Esophagus muscularis mucosa (tissue), 4 donors: ENCODE data around the gene NAA50. TPM values are rescaled to one million over a fixed set of nuclear protein-coding genes. Genes with fewer than 3 reads are reported as not detected.

Experiments used
- DNase-seq: peaks from one replicate; pipeline ENCODE4 v3.0.0-alpha.2; 2017; ENCODE audit errors: extremely low spot score
- H3K27ac ChIP-seq, 4 donors: fragments of 200-600 bp; sonication (generic); replicated peaks in 1 of 4; 1 replicate in 3 of 4; 2 replicates in 1 of 4; pipeline ENCODE4 v1.5.1; 2016 to 2019; ENCODE audit warnings: mild to moderate bottlenecking in 1 of 4
- H3K27me3 ChIP-seq, 4 donors: fragments of 200-600 bp; sonication (generic); one replicate each; pipeline versions ENCODE4 v1.5.1 to v1.6.0; 2016 to 2019
- H3K36me3 ChIP-seq, 4 donors: fragments of 200-600 bp; sonication (generic); one replicate each; pipeline ENCODE4 v1.5.1; 2016 to 2019
- H3K4me1 ChIP-seq, 4 donors: fragments of 200-600 bp; sonication (generic); one replicate each; pipeline ENCODE4 v1.5.1; 2016 to 2019
- H3K4me3 ChIP-seq, 4 donors: fragments of 200-600 bp; sonication (generic); 1 replicate in 2 of 4; 2 replicates in 2 of 4; pipeline ENCODE4 v1.5.1; 2016 to 2019; ENCODE audit warnings: mild to moderate bottlenecking in 4 of 4, moderate library complexity in 1 of 4
- H3K9me3 ChIP-seq, 4 donors: fragments of 200-600 bp; sonication (generic); 1 replicate in 3 of 4; 2 replicates in 1 of 4; pipeline ENCODE4 v1.5.1; 2016 to 2019
- CTCF ChIP-seq, 3 experiments: fragments of 200-600 bp in 2 of 3; fragments of 450-650 bp in 1 of 3; sonication (generic) in 2 of 3; IDR thresholded peaks; one replicate each; pipeline ENCODE4 v1.5.1; 2017 to 2019; ENCODE audit warnings: antibody characterized with exemption in 3 of 3, mild to moderate bottlenecking in 2 of 3, moderate library complexity in 1 of 3
- EP300 ChIP-seq: sonication (generic); formaldehyde crosslinking; IDR thresholded peaks from one replicate; pipeline ENCODE4 v1.6.1; 2017; ENCODE audit warnings: antibody characterized with exemption
- POLR2A ChIP-seq: fragments of 450-650 bp; IDR thresholded peaks from one replicate; pipeline ENCODE4 v1.6.1; 2017; ENCODE audit warnings: antibody characterized with exemption, moderate library complexity, mild to moderate bottlenecking, low read depth
- POLR2AphosphoS5 ChIP-seq, 2 donors: sonication (generic); formaldehyde crosslinking; IDR thresholded peaks; one replicate each; pipeline ENCODE4 v1.6.1; 2017; ENCODE audit warnings: antibody characterized with exemption in 2 of 2
- WGBS: methylation state at CpG from one replicate; pipeline ENCODE4 v1.1.5; 2018; 5-methylcytosine and 5-hydroxymethylcytosine counted together
- intact Hi-C: fragments of 100-400 bp; cut with DNase I; formaldehyde crosslinking; loops from one replicate; pipeline ENCODE4 v1.15.1; 2023
- total RNA-seq, 4 donors: library from RNA; depleted of rRNA; stranded (reverse); fragments of >200 nt; gene quantifications; one replicate each; pipeline versions ENCODE4 v1.1.0 to v1.2.1, GENCODE V29; 2016

NAA50 gene
- total RNA-seq, 4 donors from 2014 or later: 98.0 to 153 (median 119) TPM

- Histone ChIP-seq H3K27me3 (no peaks in the 10 kb centered on the region), H3K27ac (peak overlapping the region in 1 of 4 donors; percentile 5), H3K36me3 (peaks cover 17 to 42% (median 25%) of the 10 kb centered on the region in 4 donors), H3K4me3 (no peak overlapping the region), H3K4me1 (peaks cover 6 to 13% (median 10%) of the 10 kb centered on the region in 4 donors), H3K9me3 (no peaks in the 10 kb centered on the region)
- DNase-seq: no peak
- WGBS: 57% methylated on average over 4 of the region's 4 CpGs
- TF ChIP-seq POLR2A (no peak), EP300 (no peak), POLR2AphosphoS5 (IDR thresholded peaks at IDR 0.05) (no peak), CTCF (IDR thresholded peaks at IDR 0.05) (no peak)
- intact Hi-C loops: no loop called here
Observed at GRCh38 chr3:113783980-113784379, 37.9 kb upstream of the NAA50 start.

- intact Hi-C loops: no loop called here
- H3K27me3 ChIP-seq: no peaks in the 10 kb centered on the region
- TF ChIP-seq POLR2AphosphoS5 (IDR thresholded peaks at IDR 0.05): no peak
- TF ChIP-seq POLR2A: no peak
- no peak for TF ChIP-seq CTCF (IDR thresholded peaks at IDR 0.05)
- no peak for TF ChIP-seq EP300
Observed at GRCh38 chr3:113783463-113783862, 37.4 kb upstream of the NAA50 start.

GRCh38 chr3:113776564-113776963, 30.5 kb upstream of the NAA50 start:
- Histone ChIP-seq H3K4me1 (no peaks in the 10 kb centered on the region), H3K9me3 (no peaks in the 10 kb centered on the region), H3K36me3 (peaks cover 0 to 6% (median 0%) of the 10 kb centered on the region in 4 donors), H3K27ac (no peak overlapping the region), H3K27me3 (no peaks in the 10 kb centered on the region), H3K4me3 (no peak overlapping the region)
- no peak for TF ChIP-seq CTCF (IDR thresholded peaks at IDR 0.05)
- no peak for TF ChIP-seq POLR2AphosphoS5 (IDR thresholded peaks at IDR 0.05)
- TF ChIP-seq EP300: no peak
- TF ChIP-seq POLR2A: no peak
- WGBS: 95% methylated on average over 3 of the region's 3 CpGs
- intact Hi-C loops: no loop called here
- no peak for DNase-seq

More at GRCh38 chr3:113783463-113783862, 37.4 kb upstream of the NAA50 start:
- DNase-seq: no peak
- peaks cover 12 to 37% (median 19%) of the 10 kb centered on the region in 4 donors for H3K36me3 ChIP-seq
- H3K9me3 ChIP-seq: no peaks in the 10 kb centered on the region
- H3K4me3 ChIP-seq: no peak overlapping the region
- H3K27ac ChIP-seq: peak overlapping the region in 1 of 4 donors; percentile 2
- peaks cover 6 to 13% (median 10%) of the 10 kb centered on the region in 4 donors for H3K4me1 ChIP-seq

GRCh38 chr3:113775516-113775915, 29.5 kb upstream of the NAA50 start:
- WGBS: 92% methylated on average over 1 of the region's 1 CpG
- no peak for DNase-seq
- no peaks in the 10 kb centered on the region for H3K27me3 ChIP-seq
- H3K27ac ChIP-seq: no peak overlapping the region
- H3K36me3 ChIP-seq: no peaks in the 10 kb centered on the region
- TF ChIP-seq POLR2AphosphoS5 (IDR thresholded peaks at IDR 0.05): no peak
- no peak for TF ChIP-seq EP300
- TF ChIP-seq CTCF (IDR thresholded peaks at IDR 0.05): no peak
- TF ChIP-seq POLR2A: no peak
- no peaks in the 10 kb centered on the region for H3K9me3 ChIP-seq
- no peak overlapping the region for H3K4me3 ChIP-seq
- intact Hi-C loops: no loop called here
- no peaks in the 10 kb centered on the region for H3K4me1 ChIP-seq

GRCh38 chr3:113773381-113773780, 27.3 kb upstream of the NAA50 start:
- peaks cover 0 to 4% (median 0%) of the 10 kb centered on the region in 4 donors for H3K36me3 ChIP-seq
- peaks cover 0 to 5% (median 0%) of the 10 kb centered on the region in 4 donors for H3K4me1 ChIP-seq
- WGBS: 69% methylated on average over 3 of the region's 3 CpGs
- no peak overlapping the region for H3K27ac ChIP-seq
- no peak overlapping the region for H3K4me3 ChIP-seq
- intact Hi-C loops: no loop called here
- no peaks in the 10 kb centered on the region for H3K27me3 ChIP-seq
- no peaks in the 10 kb centered on the region for H3K9me3 ChIP-seq
- no peak for DNase-seq
- no peak for TF ChIP-seq POLR2AphosphoS5 (IDR thresholded peaks at IDR 0.05)
